HG02943 (cell line): ENCODE results near the gene MED14.
A peak's percentile ranks its signal among the peaks of the same experiment; 100 is the strongest.
"Not testable (repeated sequence)": the region's sequence is repeated elsewhere in the genome, so short reads cannot be mapped to it uniquely, and the experiment has no call there.

Source experiments
- ATAC-seq: cut with Tn5 transposase; IDR thresholded peaks from one replicate; pipeline ENCODE4 v1.9.1; 2021; ENCODE audit warnings: mild to moderate bottlenecking, low read depth, moderate library complexity; ENCODE audit not compliant: unreplicated experiment

The MED14 gene

DNA sequence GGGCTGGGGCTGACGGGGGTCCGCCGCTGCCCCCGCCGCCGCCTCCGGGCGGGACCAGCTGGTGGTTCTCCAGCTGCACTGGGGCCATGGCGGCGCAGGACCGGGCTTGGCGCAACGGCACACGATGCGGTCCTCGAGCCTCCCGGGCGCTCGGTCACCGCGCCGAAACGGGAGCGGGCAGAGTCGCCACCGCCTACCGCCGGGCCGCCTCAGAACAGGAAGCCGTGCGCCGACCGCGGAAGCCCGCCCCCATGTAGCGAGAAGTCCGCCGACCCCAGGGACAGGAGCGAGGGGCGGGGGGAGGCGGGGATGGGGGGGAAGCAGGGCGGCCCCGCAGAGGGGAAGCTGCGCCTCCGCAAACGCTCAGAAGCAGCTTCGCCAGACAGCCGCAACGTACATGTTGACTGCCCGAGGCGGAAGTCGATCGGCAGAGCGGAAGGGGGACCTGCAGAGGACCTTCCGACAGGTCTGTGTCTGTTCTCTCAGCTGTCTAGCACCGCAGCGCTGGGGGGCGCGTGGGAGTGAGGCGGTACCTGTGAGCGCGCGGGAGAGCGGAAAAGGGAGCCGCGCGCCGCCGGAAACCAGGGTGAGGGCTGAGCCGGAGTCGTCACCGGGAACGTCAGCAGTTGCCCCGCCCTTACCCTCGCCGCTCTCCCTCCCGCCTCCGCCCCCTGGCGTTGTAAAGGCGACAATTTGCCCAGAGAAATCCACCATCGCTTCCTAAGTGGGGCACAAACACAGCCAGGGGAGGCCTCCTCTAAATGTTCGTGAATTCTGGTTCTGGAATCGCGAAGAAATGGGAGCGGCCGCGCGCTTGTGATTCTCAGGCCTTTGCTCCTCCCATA lies at the start of gene MED14:
TSS of gene MED14 (minus strand) at position 218 of the 845 bp plus-strand sequence. CDS start at position 88, 130 bp downstream.
- ATAC-seq: peak; percentile 85

DNA sequence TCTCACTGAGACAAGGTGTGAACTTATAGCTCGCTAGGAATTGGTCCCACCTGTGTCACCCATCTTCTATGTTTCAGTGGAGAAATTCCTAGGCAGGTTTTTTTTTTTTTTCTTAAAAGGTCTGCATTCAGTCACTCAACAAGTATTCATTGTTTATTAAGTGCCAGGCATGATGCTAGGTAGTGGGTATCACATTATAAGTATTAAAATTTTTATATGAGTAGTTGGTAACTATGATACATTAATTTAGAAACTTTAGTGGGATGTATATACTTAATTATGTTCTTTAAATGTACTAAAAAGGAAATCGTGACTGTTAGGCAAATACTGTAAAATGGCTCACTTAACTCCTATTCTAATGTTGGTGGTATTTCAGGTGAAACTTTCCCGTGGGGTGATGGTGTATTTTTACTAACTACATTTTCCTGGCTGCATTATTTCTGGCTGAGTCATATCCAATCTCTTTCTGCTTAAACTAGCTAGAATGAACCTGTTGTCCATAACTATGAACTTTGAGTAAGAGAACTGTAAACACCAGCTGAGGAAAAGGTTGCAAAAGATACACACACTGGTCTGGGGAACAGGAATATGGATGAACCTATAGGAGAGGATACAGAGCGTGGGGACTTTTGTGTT lies 49.3 kb upstream of the MED14 start:
- ATAC-seq: no peak

GRCh38 chrX:40782644-40783259 lies 47.4 kb upstream of the MED14 start:
- not testable (repeated sequence) for ATAC-seq

- no peak for ATAC-seq
These were observed 45.6 kb upstream of the MED14 start for GRCh38 chrX:40780951-40781350.

DNA sequence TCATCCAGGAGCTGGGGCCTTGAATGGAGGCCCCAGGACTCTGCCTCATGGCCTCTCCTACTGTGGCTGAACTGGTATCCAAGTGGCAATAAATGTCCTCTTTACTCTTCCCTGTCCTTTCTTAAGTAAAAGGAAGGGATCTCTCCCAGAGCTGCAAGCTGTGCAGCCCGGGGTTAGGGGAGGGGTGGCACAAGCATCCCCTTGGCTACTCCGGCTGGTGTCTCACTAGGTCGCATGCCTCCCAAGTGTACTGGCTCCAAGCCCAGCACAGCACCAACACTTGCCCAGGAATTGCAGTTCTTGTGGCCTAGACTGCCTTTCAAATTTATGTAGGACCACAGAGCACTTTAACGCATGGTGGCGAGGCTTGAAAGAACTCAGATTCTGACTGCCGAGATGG lies 44.7 kb upstream of the MED14 start:
- no peak for ATAC-seq

DNA sequence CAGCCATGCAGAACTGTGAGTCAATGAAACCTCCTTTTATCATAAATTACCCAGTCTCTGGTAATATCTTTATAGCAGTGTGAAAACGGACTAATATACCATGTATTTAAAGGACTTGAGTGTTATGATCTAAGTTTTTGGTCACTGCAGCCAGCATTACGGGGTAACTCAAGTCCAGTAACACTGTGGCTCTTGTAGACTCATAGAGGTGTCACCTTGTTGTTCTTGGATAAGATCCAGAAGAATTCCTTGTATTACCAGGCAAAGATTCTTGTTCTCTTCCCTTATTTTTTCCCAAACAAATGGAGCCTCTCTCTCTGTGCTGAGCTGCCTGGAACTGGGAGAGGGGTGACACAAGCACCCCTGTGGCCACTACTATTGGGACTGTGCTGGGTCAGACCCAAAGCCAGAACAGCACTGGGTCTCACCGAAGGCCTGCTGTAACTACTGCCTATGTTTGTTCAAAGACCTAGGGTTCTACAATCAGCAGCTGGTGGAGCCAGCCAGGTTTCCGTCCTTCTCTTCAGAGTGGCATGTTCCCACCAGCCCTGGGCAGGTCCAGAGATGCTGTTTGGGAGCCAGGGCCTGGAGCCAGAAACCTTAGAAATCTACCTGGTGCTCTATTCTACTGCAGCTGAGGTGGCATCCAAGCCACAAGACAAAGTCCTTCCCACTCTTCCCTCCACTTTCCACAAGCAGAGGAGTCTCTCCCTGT lies 43.7 kb upstream of the MED14 start:
- no peak for ATAC-seq

- no peak for ATAC-seq
These were observed 38.5 kb upstream of the MED14 start for GRCh38 chrX:40773809-40774208.

GRCh38 chrX:40773188-40773587 lies 37.8 kb upstream of the MED14 start:
- no peak for ATAC-seq

- no peak for ATAC-seq
These were observed 36.9 kb upstream of the MED14 start for GRCh38 chrX:40772290-40772689.

DNA sequence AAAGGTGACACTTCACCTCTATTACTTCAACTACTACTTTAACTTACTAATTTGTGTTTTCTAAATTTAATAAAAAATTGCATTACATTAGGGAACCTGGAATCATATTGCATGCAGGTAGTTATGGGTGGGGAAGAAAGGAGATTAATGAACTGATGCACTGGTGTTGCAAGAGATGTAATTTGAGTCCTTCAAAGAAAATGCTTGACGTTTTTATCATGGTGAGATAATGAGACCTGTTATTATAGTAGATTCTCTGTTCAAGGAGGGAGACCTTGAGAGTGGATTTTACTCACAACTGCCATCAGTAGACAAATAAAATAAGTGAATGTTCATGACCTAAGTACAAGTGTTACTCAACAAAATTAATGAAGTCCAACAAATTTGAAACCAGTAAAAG lies 26.4 kb upstream of the MED14 start:
- no peak for ATAC-seq

DNA sequence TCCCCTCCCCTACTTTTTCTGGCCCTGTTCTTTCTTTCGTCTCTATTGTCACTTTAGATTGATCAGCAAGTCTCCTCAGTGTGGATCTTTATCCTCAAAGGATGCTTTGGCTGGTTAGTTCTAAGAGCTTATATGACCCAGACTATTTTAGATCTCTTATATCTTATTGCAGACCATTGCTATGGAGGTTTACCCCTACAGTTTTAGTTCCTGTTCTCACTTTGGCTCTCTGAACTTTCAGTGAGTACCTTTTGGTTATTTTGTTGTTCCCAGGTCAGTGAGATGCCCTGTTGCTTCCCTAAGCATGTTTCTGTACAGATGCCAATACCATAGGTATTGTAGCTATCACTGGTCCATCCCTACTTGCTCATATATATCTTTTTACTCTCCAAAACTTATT lies 24.0 kb upstream of the MED14 start:
- ATAC-seq: no peak

GRCh38 chrX:40757058-40757457 lies 21.7 kb upstream of the MED14 start:
- no peak for ATAC-seq

DNA sequence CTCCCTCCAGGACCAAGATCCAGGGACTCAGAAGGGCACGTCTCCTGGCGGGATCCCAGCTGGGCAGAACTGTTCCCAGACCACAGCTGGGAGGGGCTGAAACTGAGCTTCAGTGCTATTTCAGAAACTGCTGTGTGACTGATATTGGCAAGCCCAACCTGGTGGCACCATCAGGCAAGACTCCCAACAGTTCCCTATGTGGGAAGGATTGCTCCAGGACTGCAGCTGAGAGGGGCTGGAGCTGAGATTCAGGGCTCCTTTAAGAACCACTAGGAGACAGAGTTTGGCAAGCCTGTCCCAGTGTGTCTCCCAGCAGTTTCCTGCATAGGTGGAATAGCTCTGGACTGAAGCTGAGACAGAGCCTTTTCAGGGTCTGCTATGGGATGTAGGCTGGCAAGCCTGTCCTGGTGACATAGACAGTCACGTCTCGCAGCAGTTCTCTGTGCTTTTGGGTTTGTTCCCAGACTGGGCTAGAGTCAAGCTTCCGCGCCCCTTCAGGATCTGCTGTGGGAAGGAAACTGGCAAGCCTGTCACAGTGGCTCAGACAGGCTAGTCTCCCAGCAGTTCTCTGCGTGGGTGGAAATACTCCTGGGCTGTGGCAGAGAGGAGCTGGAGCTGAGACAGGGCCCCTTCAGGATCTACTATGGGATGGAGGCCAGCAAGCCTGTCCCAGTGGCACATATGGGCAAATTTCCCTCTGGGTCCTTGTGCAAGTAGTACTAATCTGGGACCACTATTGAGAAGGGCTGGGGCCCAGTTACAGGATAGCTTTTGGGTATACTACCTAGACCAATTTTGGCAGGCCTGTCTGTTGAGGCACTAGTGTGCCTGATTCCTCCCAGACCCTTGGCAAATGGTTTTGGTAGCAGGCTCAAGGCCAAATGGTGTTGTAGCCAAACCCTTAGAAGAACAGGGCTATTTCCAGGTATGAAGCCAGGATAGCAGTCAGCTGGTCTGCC lies 20.2 kb upstream of the MED14 start:
- ATAC-seq: no peak

GRCh38 chrX:40749681-40750494 lies 14.5 kb upstream of the MED14 start:
- no peak for ATAC-seq

DNA sequence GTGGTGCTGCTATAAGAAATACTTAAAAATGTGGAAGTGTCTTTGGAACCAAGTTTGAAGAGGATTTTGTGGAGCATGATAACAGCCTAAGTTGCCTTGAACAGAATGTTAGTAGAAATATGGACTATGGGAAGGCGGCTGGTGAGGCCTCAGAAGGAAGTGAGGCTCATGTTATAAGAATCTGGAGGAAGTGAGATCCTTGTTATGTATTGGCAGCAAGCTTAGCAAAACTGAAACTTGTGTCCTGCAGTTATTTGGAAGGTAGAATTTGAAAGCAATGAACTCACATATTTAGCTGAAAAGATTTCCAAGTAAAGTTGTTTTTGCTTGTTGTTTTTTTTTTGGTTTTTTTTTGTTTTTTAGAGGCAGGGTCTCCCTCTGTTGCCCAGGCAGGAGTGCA lies 13.6 kb upstream of the MED14 start:
- no peak for ATAC-seq

DNA sequence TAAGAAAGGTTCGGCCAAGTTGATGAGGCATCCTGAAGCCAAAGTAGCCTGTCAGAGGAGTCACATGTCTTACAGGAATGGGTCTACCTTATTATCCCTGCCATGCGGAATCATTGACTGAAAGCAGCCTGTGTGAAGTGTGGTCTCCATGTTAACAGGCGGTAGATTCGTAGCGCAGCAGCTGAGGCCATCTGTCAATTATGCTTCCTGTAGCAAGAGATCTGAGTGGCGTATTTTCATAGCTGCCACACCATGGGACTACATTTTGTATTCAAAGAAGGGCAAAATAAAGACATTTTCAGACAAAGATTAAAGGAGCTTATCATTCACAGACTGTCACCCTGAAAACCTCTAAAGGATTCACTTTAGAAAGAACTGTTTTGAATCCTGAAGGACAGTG lies 11.2 kb upstream of the MED14 start:
- ATAC-seq: no peak

DNA sequence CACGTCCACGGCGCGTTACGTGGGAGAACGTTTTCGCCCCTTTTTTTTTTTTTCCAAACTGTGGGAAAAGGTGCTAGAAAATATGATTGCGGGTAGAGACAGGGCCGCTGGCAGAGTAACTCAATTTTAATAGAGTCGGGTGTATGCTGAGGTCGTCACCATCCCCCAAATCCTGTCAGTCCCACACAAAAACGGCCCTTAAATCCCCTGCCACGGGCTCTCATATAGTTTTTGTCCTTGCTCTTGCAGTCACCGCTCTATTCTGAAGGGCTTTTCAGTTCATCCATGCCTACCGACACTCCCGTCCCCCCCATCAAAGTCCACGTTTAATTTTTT lies 796 bp upstream of the MED14 start:
- peak; percentile 18 for ATAC-seq

DNA sequence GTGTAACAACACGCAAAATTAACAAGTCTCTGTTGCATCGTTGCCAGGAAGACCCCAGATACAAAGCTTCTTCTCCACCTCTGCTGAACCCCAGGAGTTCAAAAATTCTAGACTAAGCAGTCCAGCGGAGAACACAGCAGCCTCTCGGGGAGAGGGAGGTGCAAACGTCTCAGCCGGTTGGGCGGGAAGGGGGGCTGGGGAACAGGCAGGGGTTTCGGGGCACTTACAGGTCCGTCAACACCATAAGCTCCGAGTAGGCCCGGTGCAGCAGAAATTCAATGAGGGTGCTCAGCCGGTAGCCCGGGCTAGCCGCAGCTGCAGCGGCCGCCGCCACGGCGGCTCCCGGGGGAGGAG lies 394 bp downstream of the MED14 start:
- no peak for ATAC-seq

DNA sequence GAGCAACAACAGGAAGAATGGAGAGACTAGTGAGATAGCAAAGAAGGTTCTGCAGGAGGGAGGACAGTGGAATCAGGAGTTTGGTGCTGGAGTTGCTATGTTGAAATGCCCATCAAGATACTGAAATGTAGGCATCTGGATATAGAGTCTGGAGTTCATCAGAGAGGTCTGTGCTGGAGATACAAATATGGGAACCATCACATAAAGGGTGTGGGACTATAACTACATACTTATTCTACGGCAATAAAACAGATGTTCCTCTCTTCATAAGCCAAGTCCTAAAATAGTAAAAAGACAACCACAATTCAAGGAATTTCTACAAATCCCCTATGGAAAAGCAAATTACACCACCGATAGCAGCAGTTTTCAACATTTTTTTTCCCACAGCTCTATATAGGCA lies 1.6 kb downstream of the MED14 start:
- no peak for ATAC-seq
